Pancreas (tissue), 10 donors: Measurements from ENCODE around the gene LRBA. TPM values are rescaled to one million over a fixed set of nuclear protein-coding genes. Genes with fewer than 3 reads are reported as not detected.
A peak's percentile ranks its signal among the peaks of the same experiment; 100 is the strongest.
"Not testable (repeated sequence)": the region's sequence is repeated elsewhere in the genome, so short reads cannot be mapped to it uniquely, and the experiment has no call there.

Experiments used
- ATAC-seq, 4 donors: fragments of 200-7000 bp; cut with Tn5 transposase; one replicate each; pipeline versions ENCODE4 v1.8.0 to v1.9.1; 2020; ENCODE audit warnings: mild to moderate bottlenecking in 4 of 4, moderate library complexity in 4 of 4
- DNase-seq, 6 donors: peaks; one replicate each; pipeline ENCODE4 v3.0.0-alpha.2; 2020
- FAIRE-seq: peaks from 2 replicates; lab custom pipeline; 2012; peaks lifted over from hg19 to GRCh38; lab: Jason Lieb, UNC
- H3K27ac ChIP-seq, 4 donors: fragments of 200-600 bp; sonication (generic); 1 replicate in 3 of 4; 2 replicates in 1 of 4; pipeline versions ENCODE4 v1.5.0 to v1.8.0; 2020
- H3K27me3 ChIP-seq, 4 donors: fragments of 200-600 bp; one replicate each; pipeline ENCODE4 v1.8.0; 2021
- H3K36me3 ChIP-seq, 3 donors: fragments of 200-600 bp; sonication (generic) in 1 of 3; one replicate each; pipeline versions ENCODE4 v1.5.0 to v1.8.0; 2020 to 2021
- H3K4me1 ChIP-seq, 3 donors: fragments of 200-600 bp; one replicate each; pipeline ENCODE4 v1.8.0; 2021
- H3K4me3 ChIP-seq, 4 donors: fragments of 200-600 bp; sonication (generic) in 2 of 4; one replicate each; pipeline versions ENCODE4 v1.5.0 to v1.8.0; 2020 to 2021
- H3K9me3 ChIP-seq, 4 donors: fragments of 200-600 bp; one replicate each; pipeline ENCODE4 v1.8.0; 2021
- CTCF ChIP-seq, 4 donors: fragments of 200-600 bp; sonication (generic) in 3 of 4; IDR thresholded peaks; one replicate each; pipeline versions ENCODE4 v1.5.0 to v1.8.0; 2021; ENCODE audit warnings: antibody characterized with exemption in 4 of 4
- WGBS, 2 donors: extraction: QIAGEN DNeasy Blood & Tissue Kit; methylation state at CpG; one replicate each; pipeline ENCODE4 v1.1.7; 2013; 5-methylcytosine and 5-hydroxymethylcytosine counted together
- intact Hi-C, 3 donors: fragments of 100-400 bp; cut with DNase I; formaldehyde crosslinking; loops; one replicate each; pipeline versions ENCODE4 v1.11.1 to v1.14.2; 2022
- polyA plus RNA-seq, 2 donors: library from polyadenylated mRNA; stranded (reverse); fragments of 200-250 nt; gene quantifications; one replicate each; pipeline ENCODE4 v1.2.3, GENCODE V29; 2013
- total RNA-seq, 6 donors: library from RNA; stranded (reverse); fragmentation: NEBNext Ultra II Directional in 4 of 6; extraction: Animal tissue kit (Norgen Biotek cat#: 25700) in 4 of 6; gene quantifications; one replicate each; pipeline versions ENCODE4 v1.2.1 to v1.2.4, GENCODE V29; 2021 to 2023
- donor health status: healthy with polysubstance abuse.
- donor health status: DM: no; HTN: no; CAD: no; lungs with moderate emphysema.
- donor health status: DM: no; HTN: no; CAD: no.
- donor health status: control.
- donor health status: control.
- donor health status: Bipolar disorder and iron deficiency.
- donor health status: DM: yes; HTN: yes; CAD: no.
- donor health status: DM: no; HTN: no; CAD: no.
- donor health status: DM: no; HTN: no; CAD: no.
- donor health status: DM: yes; HTN: yes; CAD: no.

Gene LRBA
- total and polyA plus RNA-seq, 8 donors, result 6.6 to 35.3 (median 22.3) TPM

GRCh38 chr4:150962245-150962644, 52.8 kb downstream of the LRBA start:
- intact Hi-C loops, result no loop called here
- H3K4me1 ChIP-seq, result peaks cover 0 to 7% (median 2%) of the 10 kb centered on the region in 3 donors
- TF ChIP-seq CTCF (IDR thresholded peaks at IDR 0.05), result no peak
- no peak overlapping the region for H3K27ac ChIP-seq
- H3K4me3 ChIP-seq, result no peak overlapping the region
- WGBS, 2 donors, result 63 to 71% methylated on average over 1 of the region's 1 CpG
- DNase-seq, result no peak
- no peaks in the 10 kb centered on the region for H3K36me3 ChIP-seq
- ATAC-seq, result peak in 3 of 4 donors; percentile 34 to 87 (median 60)
- H3K9me3 ChIP-seq, result no peaks in the 10 kb centered on the region
- FAIRE-seq, result no peak
- no peaks in the 10 kb centered on the region for H3K27me3 ChIP-seq

GRCh38 chr4:150961566-150961965, 53.5 kb downstream of the LRBA start:
- ATAC-seq (no peak), FAIRE-seq (no peak), DNase-seq (no peak)
- intact Hi-C loops, result no loop called here
- H3K4me1 ChIP-seq, result peaks cover 0 to 7% (median 2%) of the 10 kb centered on the region in 3 donors
- H3K27ac ChIP-seq, result no peak overlapping the region
- H3K36me3 ChIP-seq, result no peaks in the 10 kb centered on the region
- 68 to 76% methylated on average over 1 of the region's 1 CpG for WGBS, 2 donors
- H3K27me3 ChIP-seq, result no peaks in the 10 kb centered on the region
- TF ChIP-seq CTCF (IDR thresholded peaks at IDR 0.05), result no peak
- no peaks in the 10 kb centered on the region for H3K9me3 ChIP-seq
- H3K4me3 ChIP-seq, result no peak overlapping the region

- H3K9me3 ChIP-seq, result no peaks in the 10 kb centered on the region
- 96 to 100% methylated on average over 2 of the region's 2 CpGs for WGBS, 2 donors
- H3K27me3 ChIP-seq, result no peaks in the 10 kb centered on the region
- DNase-seq, result no peak
- intact Hi-C loops, result no loop called here
- H3K4me3 ChIP-seq, result no peak overlapping the region
- H3K27ac ChIP-seq, result no peak overlapping the region
- FAIRE-seq, result no peak
- ATAC-seq, result peak in 3 of 4 donors; percentile 60 to 62 (median 61)
- H3K36me3 ChIP-seq, result no peaks in the 10 kb centered on the region
- peaks cover 0 to 7% (median 2%) of the 10 kb centered on the region in 3 donors for H3K4me1 ChIP-seq
- TF ChIP-seq CTCF (IDR thresholded peaks at IDR 0.05), result no peak
Measured at GRCh38 chr4:150960818-150961217, 54.3 kb downstream of the LRBA start.

GRCh38 chr4:150960079-150960478, 55.0 kb downstream of the LRBA start:
- H3K36me3 ChIP-seq, result no peaks in the 10 kb centered on the region
- DNase-seq (no peak), ATAC-seq (peak in 3 of 4 donors; percentile 37 to 58 (median 52)), FAIRE-seq (no peak)
- WGBS, 2 donors, result 70 to 85% methylated on average over 2 of the region's 2 CpGs
- H3K9me3 ChIP-seq, result no peaks in the 10 kb centered on the region
- intact Hi-C loops, result no loop called here
- H3K27me3 ChIP-seq, result no peaks in the 10 kb centered on the region
- H3K27ac ChIP-seq, result no peak overlapping the region
- peaks cover 0 to 7% (median 2%) of the 10 kb centered on the region in 3 donors for H3K4me1 ChIP-seq
- TF ChIP-seq CTCF (IDR thresholded peaks at IDR 0.05), result peak in 1 of 4 donors; percentile 4
- H3K4me3 ChIP-seq, result no peak overlapping the region

GRCh38 chr4:150957981-150958380, 57.1 kb downstream of the LRBA start:
- 95 to 96% methylated on average over 4 of the region's 4 CpGs for WGBS, 2 donors
- ATAC-seq, intact Hi-C loops, H3K36me3 ChIP-seq, H3K9me3 ChIP-seq, DNase-seq, H3K27me3 ChIP-seq, FAIRE-seq, H3K4me3 ChIP-seq, H3K27ac ChIP-seq, H3K4me1 ChIP-seq: not testable (repeated sequence)

GRCh38 chr4:150957095-150957494, 58.0 kb downstream of the LRBA start:
- H3K4me1 ChIP-seq, intact Hi-C loops, H3K4me3 ChIP-seq, H3K27ac ChIP-seq, H3K27me3 ChIP-seq, FAIRE-seq, H3K36me3 ChIP-seq, ATAC-seq, H3K9me3 ChIP-seq, DNase-seq: not testable (repeated sequence)
- WGBS, 2 donors, result 98 to 100% methylated on average over 1 of the region's 1 CpG

GRCh38 chr4:150953916-150954315, 61.2 kb downstream of the LRBA start:
- H3K27me3 ChIP-seq, H3K36me3 ChIP-seq, ATAC-seq, H3K27ac ChIP-seq, intact Hi-C loops, H3K4me1 ChIP-seq, FAIRE-seq, H3K4me3 ChIP-seq, DNase-seq, H3K9me3 ChIP-seq: not testable (repeated sequence)
- WGBS, 2 donors, result 98% methylated on average over 15 to 27 of the region's 28 CpGs
